NCI-H2081 (cell line): Measurements from ENCODE around the gene USP34.
"Not testable (repeated sequence)": the region's sequence is repeated elsewhere in the genome, so short reads cannot be mapped to it uniquely, and the experiment has no call there.

Experiments
- DNase-seq, 2 experiments: peaks; one replicate each; lab custom pipeline; 2025; lab: John Stamatoyannopoulos, UW

USP34 gene

GRCh38 chr2:61470965-61471904 is at the start of gene USP34:
Gene USP34, minus strand, starts transcription at chr2:61471087. Its CDS starts 395 bp downstream, at chr2:61470692.
- DNase-seq: peak; percentile 98

GRCh38 chr2:61520261-61520660 is 49.4 kb upstream of the USP34 start:
- no peak for DNase-seq

GRCh38 chr2:61512768-61513398 is 42.0 kb upstream of the USP34 start:
- no peak for DNase-seq

GRCh38 chr2:61510674-61511671 is 40.1 kb upstream of the USP34 start:
- DNase-seq: no peak

- no peak for DNase-seq
These were observed 34.1 kb upstream of the USP34 start for GRCh38 chr2:61504949-61505348.

GRCh38 chr2:61499060-61499459 is 28.2 kb upstream of the USP34 start:
- DNase-seq: no peak

- no peak for DNase-seq
These were observed 22.6 kb upstream of the USP34 start for GRCh38 chr2:61493523-61493942.

GRCh38 chr2:61492476-61492875 is 21.6 kb upstream of the USP34 start:
- no peak for DNase-seq

- DNase-seq: no peak
These were observed 14.4 kb upstream of the USP34 start for GRCh38 chr2:61485281-61485680.

GRCh38 chr2:61478086-61478485 is 7.2 kb upstream of the USP34 start:
- DNase-seq: no peak

GRCh38 chr2:61476929-61477589 is 6.2 kb upstream of the USP34 start:
- DNase-seq: not testable (repeated sequence)

- peak in 1 of 2 experiments; percentile 45 for DNase-seq
These were observed 1.3 kb upstream of the USP34 start for GRCh38 chr2:61471905-61472805.

GRCh38 chr2:61470122-61470951 is 550 bp downstream of the USP34 start:
- DNase-seq: peak; percentile 86 to 88

GRCh38 chr2:61469424-61470121 is 1.3 kb downstream of the USP34 start:
- DNase-seq: no peak

- DNase-seq: not testable (repeated sequence)
These were observed 2.7 kb downstream of the USP34 start for GRCh38 chr2:61468231-61468630.

GRCh38 chr2:61465045-61465444 is 5.8 kb downstream of the USP34 start:
- no peak for DNase-seq

GRCh38 chr2:61463769-61464475 is 7.0 kb downstream of the USP34 start:
- DNase-seq: no peak

GRCh38 chr2:61461404-61461803 is 9.5 kb downstream of the USP34 start:
- DNase-seq: no peak
